CD14-positive monocyte (primary cell): ENCODE measurements around the gene CELF4. TPM values are rescaled to one million over a fixed set of nuclear protein-coding genes. Genes with fewer than 3 reads are reported as not detected.

Experiments
- DNase-seq, 3 donors: peaks; one replicate each; pipeline ENCODE4 v3.0.0-alpha.2; 2011 to 2022
- H2AFZ ChIP-seq: 2 replicates; pipeline ENCODE4 v1.6.0; 2012; ENCODE audit warnings: mild to moderate bottlenecking, low read depth, low read length, inconsistent platforms; ENCODE audit not compliant: insufficient read depth, poor library complexity, severe bottlenecking
- H3K27ac ChIP-seq, 2 donors: 1 replicate in 1 of 2; 2 replicates in 1 of 2; pipeline ENCODE4 v1.5.1; 2012 to 2013; ENCODE audit warnings: low read length in 2 of 2, control low read depth in 1 of 2, inconsistent platforms in 1 of 2, low read depth in 1 of 2, mild to moderate bottlenecking in 1 of 2
- H3K27me3 ChIP-seq, 2 donors: one replicate each; pipeline versions ENCODE4 v1.6.0 to v1.6.1; 2011 to 2013; ENCODE audit warnings: low read length in 2 of 2; ENCODE audit not compliant: control insufficient read depth in 2 of 2, insufficient read depth in 2 of 2
- H3K36me3 ChIP-seq, 2 donors: replicated peaks in 1 of 2; 1 replicate in 1 of 2; 2 replicates in 1 of 2; pipeline versions ENCODE4 v1.5.1 to v1.6.1; 2012 to 2013; ENCODE audit warnings: low read length in 2 of 2, control low read depth in 1 of 2, inconsistent platforms in 1 of 2, mild to moderate bottlenecking in 1 of 2; ENCODE audit not compliant: insufficient read depth in 2 of 2, control insufficient read depth in 1 of 2
- H3K4me1 ChIP-seq, 2 donors: 1 replicate in 1 of 2; 2 replicates in 1 of 2; pipeline versions ENCODE4 v1.5.1 to v1.6.1; 2012 to 2013; ENCODE audit warnings: low read length in 2 of 2, control low read depth in 1 of 2, inconsistent platforms in 1 of 2, mild to moderate bottlenecking in 1 of 2, moderate library complexity in 1 of 2; ENCODE audit not compliant: insufficient read depth in 2 of 2, control insufficient read depth in 1 of 2
- H3K4me2 ChIP-seq: replicated peaks from 2 replicates; pipeline ENCODE3; 2012; ENCODE audit warnings: low read length, moderate library complexity, mild to moderate bottlenecking; ENCODE audit not compliant: poor library complexity, severe bottlenecking; ENCODE audit errors: extremely low read depth
- H3K4me3 ChIP-seq, 3 experiments: fragments of 200-600 bp in 1 of 3; sonication (generic) in 1 of 3; replicated peaks in 1 of 3; 1 replicate in 2 of 3; 2 replicates in 1 of 3; pipeline ENCODE4 v1.5.1; 2011 to 2013; ENCODE audit warnings: low read length in 3 of 3, mild to moderate bottlenecking in 3 of 3, control low read depth in 2 of 3, low read depth in 2 of 3, inconsistent platforms in 1 of 3, moderate library complexity in 1 of 3
- H3K79me2 ChIP-seq: 2 replicates; pipeline ENCODE4 v1.6.0; 2012; ENCODE audit warnings: mild to moderate bottlenecking, control low read depth, inconsistent platforms, low read length, moderate library complexity; ENCODE audit not compliant: insufficient read depth
- H3K9ac ChIP-seq: 2 replicates; pipeline ENCODE4 v1.6.0; 2017; ENCODE audit warnings: low read length, mild to moderate bottlenecking; ENCODE audit not compliant: insufficient read depth, poor library complexity, severe bottlenecking
- H3K9me3 ChIP-seq, 2 donors: replicated peaks in 1 of 2; 1 replicate in 1 of 2; 2 replicates in 1 of 2; pipeline versions ENCODE4 v1.5.1 to v1.6.1; 2012 to 2013; ENCODE audit warnings: low read length in 2 of 2, control low read depth in 1 of 2; ENCODE audit not compliant: control insufficient read depth in 1 of 2, insufficient read depth in 1 of 2
- H4K20me1 ChIP-seq: 2 replicates; pipeline ENCODE4 v1.6.0; 2012; ENCODE audit warnings: mild to moderate bottlenecking, low read length, control low read depth, moderate library complexity; ENCODE audit not compliant: insufficient read depth
- H3K27ac Mint-ChIP-seq, 7 donors: one replicate each; pipeline ENCODE4 v1.8.0; 2020; ENCODE audit warnings: mild to moderate bottlenecking in 7 of 7, mixed read lengths in 7 of 7, moderate library complexity in 6 of 7, inconsistent platforms in 2 of 7
- H3K27me3 Mint-ChIP-seq, 3 donors: one replicate each; pipeline ENCODE4 v1.8.0; 2021 to 2022; ENCODE audit warnings: low read depth in 3 of 3, mild to moderate bottlenecking in 3 of 3, mixed read lengths in 3 of 3, moderate library complexity in 3 of 3, inconsistent platforms in 1 of 3
- H3K36me3 Mint-ChIP-seq, 2 donors: one replicate each; pipeline ENCODE4 v1.8.0; 2020; ENCODE audit warnings: mixed read lengths in 2 of 2, inconsistent platforms in 1 of 2, mild to moderate bottlenecking in 1 of 2
- H3K4me1 Mint-ChIP-seq: one replicate; pipeline ENCODE4 v1.8.0; 2020; ENCODE audit warnings: mild to moderate bottlenecking, mixed read lengths
- H3K4me3 Mint-ChIP-seq, 2 donors: one replicate each; pipeline ENCODE4 v1.8.0; 2020; ENCODE audit warnings: mild to moderate bottlenecking in 2 of 2, mixed read lengths in 2 of 2, moderate library complexity in 1 of 2
- H3K9me3 Mint-ChIP-seq, 7 donors: one replicate each; pipeline ENCODE4 v1.8.0; 2020 to 2022; ENCODE audit warnings: mixed read lengths in 7 of 7, mild to moderate bottlenecking in 6 of 7, moderate library complexity in 6 of 7, inconsistent platforms in 2 of 7
- CTCF ChIP-seq: fragments of 200-600 bp; IDR thresholded peaks from one replicate; pipeline ENCODE4 v1.8.0; 2022; ENCODE audit warnings: antibody characterized with exemption, mild to moderate bottlenecking
- whole genome bisulfite sequencing: methylation state at CpG from one replicate; pipeline ENCODE4 v1.1.5; 2013; ENCODE audit warnings: missing lambda C conversion rate; ENCODE audit not compliant: insufficient coverage; 5-methylcytosine and 5-hydroxymethylcytosine counted together
- intact Hi-C, 2 donors: fragments of 100-400 bp; cut with micrococcal nuclease; formaldehyde crosslinking; loops; one replicate each; pipeline versions ENCODE4 v1.15.0 to v1.15.1; 2023
- polyA plus RNA-seq, 3 donors: library from polyadenylated mRNA; depleted of rRNA in 1 of 3; unstranded in 2 of 3; stranded (reverse) in 1 of 3; fragments of 300-500 nt in 2 of 3; fragments of >200 nt in 1 of 3; fragmentation: Illumina TruSeq in 2 of 3; gene quantifications; 1 replicate in 2 of 3; 2 replicates in 1 of 3; pipeline ENCODE4 v1.2.3, GENCODE V29; 2012 to 2021

Gene CELF4
- polyA plus RNA-seq, 3 donors: not detected

DNA sequence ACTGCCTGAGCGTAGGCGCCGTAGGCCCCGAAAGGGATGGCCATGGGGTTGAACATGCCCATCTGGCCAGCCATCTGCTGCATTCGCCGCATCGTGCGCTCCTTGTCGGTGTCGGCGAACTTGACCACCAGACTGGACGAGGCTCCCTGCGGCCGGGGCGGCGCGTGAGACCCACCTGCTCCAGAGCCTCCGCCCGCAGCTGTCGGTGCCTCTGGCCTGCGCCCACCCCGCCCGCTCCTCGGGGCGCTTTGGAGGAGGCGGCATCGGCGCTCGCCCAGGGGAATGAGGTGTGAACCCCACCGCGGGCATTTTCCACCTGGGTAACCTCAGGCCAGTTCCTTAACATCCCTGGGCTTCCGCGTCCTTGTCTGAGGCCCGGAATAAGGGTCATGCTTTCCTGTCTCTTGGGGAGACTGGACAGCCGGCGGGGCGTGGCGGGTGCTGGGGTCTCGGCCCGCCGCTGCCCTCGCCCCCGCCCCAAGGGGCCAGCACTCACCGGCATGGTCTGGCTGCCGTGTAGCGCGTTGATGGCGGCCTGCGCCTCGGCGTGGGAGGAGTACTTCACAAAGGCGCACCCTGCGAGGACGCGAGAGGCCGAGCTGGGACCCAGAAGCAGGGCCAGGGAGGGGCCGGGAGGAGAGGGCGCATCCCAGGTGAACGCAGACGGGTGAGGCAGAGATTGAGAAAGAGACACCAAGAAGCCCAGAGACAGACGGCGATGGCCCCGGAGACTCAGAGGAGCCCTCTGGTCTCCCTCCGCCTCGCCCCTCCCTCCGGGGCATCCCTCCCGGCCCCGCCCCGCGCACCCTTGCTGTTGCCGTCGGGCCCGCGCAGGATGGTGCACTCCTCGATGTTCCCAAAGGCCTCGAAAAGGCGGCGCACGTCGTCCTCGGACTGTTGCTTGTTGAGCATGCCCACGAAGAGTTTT lies 291.0 kb downstream of the CELF4 start:
- Histone ChIP-seq H3K27ac (no peak overlapping the region), H3K4me1 (no peaks in the 10 kb centered on the region), H2AFZ (no peak overlapping the region), H3K9me3 (no peaks in the 10 kb centered on the region), H3K79me2 (no peaks in the 10 kb centered on the region), H3K27me3 (peaks cover 7 to 30% of the 10 kb centered on the region in 2 donors), H4K20me1 (no peaks in the 10 kb centered on the region), H3K4me3 (no peak overlapping the region), H3K9ac (no peak overlapping the region), H3K36me3 (no peaks in the 10 kb centered on the region), H3K4me2 (no peak overlapping the region)
- no peak for TF ChIP-seq CTCF
- H3K4me3 Mint-ChIP-seq: peak overlapping the region in 1 of 2 donors; percentile 72
- intact Hi-C loops: no loop called here
- H3K4me1 Mint-ChIP-seq: no peaks in the 10 kb centered on the region
- DNase-seq: no peak
- no peaks in the 10 kb centered on the region for H3K36me3 Mint-ChIP-seq
- H3K27ac Mint-ChIP-seq: no peak overlapping the region
- H3K27me3 Mint-ChIP-seq: peaks cover 30 to 47% (median 34%) of the 10 kb centered on the region in 3 donors
- H3K9me3 Mint-ChIP-seq: peaks cover 0 to 9% (median 3%) of the 10 kb centered on the region in 7 donors
- WGBS: 16% methylated on average over 82 of the region's 82 CpGs

- Mint-ChIP-seq H3K27me3 (peaks cover 30 to 45% (median 30%) of the 10 kb centered on the region in 3 donors), H3K36me3 (no peaks in the 10 kb centered on the region), H3K27ac (peak overlapping the region in 1 of 7 donors; percentile 8), H3K4me3 (no peak overlapping the region), H3K4me1 (no peaks in the 10 kb centered on the region), H3K9me3 (peaks cover 0 to 9% (median 3%) of the 10 kb centered on the region in 7 donors)
- no peaks in the 10 kb centered on the region for H3K79me2 ChIP-seq
- no peaks in the 10 kb centered on the region for H3K36me3 ChIP-seq
- no peaks in the 10 kb centered on the region for H4K20me1 ChIP-seq
- no peak for DNase-seq
- no peak for TF ChIP-seq CTCF
- H3K27ac ChIP-seq: no peak overlapping the region
- H3K4me3 ChIP-seq: no peak overlapping the region
- H3K9ac ChIP-seq: no peak overlapping the region
- H3K27me3 ChIP-seq: peaks cover 7 to 30% of the 10 kb centered on the region in 2 donors
- no peaks in the 10 kb centered on the region for H3K9me3 ChIP-seq
- intact Hi-C loops: no loop called here
- H3K4me1 ChIP-seq: no peaks in the 10 kb centered on the region
- 80% methylated on average over 10 of the region's 16 CpGs for whole genome bisulfite sequencing
- H3K4me2 ChIP-seq: no peak overlapping the region
- no peak overlapping the region for H2AFZ ChIP-seq
Observed at GRCh38 chr18:37272841-37273240, 292.8 kb downstream of the CELF4 start.
